Measurements from ENCODE around the gene PCDHA4. TPM values are rescaled to one million over a fixed set of nuclear protein-coding genes. Genes with fewer than 3 reads are reported as not detected.
"Not testable (repeated sequence)": the region's sequence is repeated elsewhere in the genome, so short reads cannot be mapped to it uniquely, and the experiment has no call there.

Gene PCDHA4
- total and polyA plus RNA-seq, 9 of the 15 experiments (the other 6 are each of a cell fraction or from before 2014, with no cell fraction given): not detected

DNA sequence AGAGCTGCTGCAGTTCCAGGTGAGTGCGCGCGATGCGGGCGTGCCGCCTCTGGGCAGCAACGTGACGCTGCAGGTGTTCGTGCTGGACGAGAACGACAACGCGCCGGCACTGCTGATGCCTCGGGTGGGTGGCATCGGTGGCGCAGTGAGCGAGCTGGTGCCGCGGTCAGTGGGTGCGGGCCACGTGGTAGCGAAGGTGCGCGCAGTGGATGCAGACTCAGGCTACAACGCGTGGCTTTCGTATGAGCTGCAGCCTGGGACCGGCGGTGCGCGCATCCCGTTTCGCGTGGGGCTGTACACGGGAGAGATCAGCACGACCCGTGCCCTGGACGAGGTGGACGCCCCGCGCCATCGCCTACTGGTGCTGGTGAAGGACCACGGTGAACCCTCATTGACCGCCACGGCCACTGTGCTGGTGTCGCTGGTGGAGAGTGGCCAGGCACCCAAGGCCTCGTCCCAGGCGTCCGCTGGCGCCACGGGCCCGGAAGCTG lies 4.0 kb upstream of the PCDHA4 start (continued):
- TF ChIP-seq MYBL2 (IDR thresholded peaks at IDR 0.05; ENCODE audit: low read depth) (no peak), MYBL2 (CRISPR knock-in tag; IDR thresholded peaks at IDR 0.05; ENCODE audit: borderline replicate concordance) (no peak), GATAD2A (IDR thresholded peaks at IDR 0.05) (no peak), ZBTB17 (CRISPR knock-in tag; IDR thresholded peaks at IDR 0.05) (no peak), ZNF318 (IDR thresholded peaks at IDR 0.05; ENCODE audit: borderline replicate concordance in 1 of 2, low read depth in 1 of 2) (no peak), CBX1 (IDR thresholded peaks at IDR 0.05; ENCODE audit: low read depth) (no peak), WHSC1 (IDR thresholded peaks at IDR 0.05; ENCODE audit: low read length) (no peak)
- TF ChIP-seq, protein P1, sequence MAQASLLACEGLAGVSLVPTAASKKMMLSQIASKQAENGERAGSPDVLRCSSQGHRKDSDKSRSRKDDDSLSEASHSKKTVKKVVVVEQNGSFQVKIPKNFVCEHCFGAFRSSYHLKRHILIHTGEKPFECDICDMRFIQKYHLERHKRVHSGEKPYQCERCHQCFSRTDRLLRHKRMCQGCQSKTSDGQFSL (CRISPR knock-in tag; IDR thresholded peaks at IDR 0.05): no peak
- TF ChIP-seq, protein P1 (tag; IDR thresholded peaks at IDR 0.05): no peak
- TF ChIP-seq, protein P2, sequence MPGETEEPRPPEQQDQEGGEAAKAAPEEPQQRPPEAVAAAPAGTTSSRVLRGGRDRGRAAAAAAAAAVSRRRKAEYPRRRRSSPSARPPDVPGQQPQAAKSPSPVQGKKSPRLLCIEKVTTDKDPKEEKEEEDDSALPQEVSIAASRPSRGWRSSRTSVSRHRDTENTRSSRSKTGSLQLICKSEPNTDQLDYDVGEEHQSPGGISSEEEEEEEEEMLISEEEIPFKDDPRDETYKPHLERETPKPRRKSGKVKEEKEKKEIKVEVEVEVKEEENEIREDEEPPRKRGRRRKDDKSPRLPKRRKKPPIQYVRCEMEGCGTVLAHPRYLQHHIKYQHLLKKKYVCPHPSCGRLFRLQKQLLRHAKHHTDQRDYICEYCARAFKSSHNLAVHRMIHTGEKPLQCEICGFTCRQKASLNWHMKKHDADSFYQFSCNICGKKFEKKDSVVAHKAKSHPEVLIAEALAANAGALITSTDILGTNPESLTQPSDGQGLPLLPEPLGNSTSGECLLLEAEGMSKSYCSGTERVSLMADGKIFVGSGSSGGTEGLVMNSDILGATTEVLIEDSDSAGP (CRISPR knock-in tag; IDR thresholded peaks at IDR 0.05): no peak

DNA sequence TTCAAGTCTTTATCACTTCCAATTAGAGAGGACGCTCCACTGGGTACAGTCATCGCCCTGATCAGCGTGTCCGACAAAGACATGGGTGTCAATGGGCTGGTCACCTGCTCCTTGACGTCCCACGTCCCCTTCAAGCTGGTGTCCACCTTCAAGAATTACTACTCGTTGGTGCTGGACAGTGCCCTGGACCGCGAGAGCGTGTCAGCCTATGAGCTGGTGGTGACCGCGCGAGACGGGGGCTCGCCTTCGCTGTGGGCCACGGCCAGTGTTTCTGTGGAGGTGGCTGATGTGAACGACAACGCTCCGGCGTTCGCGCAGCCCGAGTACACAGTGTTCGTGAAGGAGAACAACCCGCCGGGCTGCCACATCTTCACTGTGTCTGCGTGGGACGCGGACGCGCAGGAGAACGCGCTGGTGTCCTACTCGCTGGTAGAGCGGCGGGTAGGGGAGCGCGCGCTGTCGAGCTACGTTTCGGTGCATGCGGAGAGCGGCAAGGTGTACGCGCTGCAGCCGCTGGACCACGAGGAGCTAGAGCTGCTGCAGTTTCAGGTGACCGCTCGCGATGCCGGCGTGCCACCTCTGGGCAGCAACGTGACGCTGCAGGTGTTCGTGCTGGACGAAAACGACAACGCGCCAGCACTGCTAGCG lies 1.5 kb downstream of the PCDHA4 start:
- WGBS (ENCODE audit: insufficient coverage, low coverage, missing lambda C conversion rate): 47% methylated on average over 50 of the region's 62 CpGs
- H2AFZ ChIP-seq (ENCODE audit: low read depth, low read length); in situ Hi-C loops (cut with MboI): not testable (repeated sequence)

More for the DNA sequence above, 1.5 kb downstream of the PCDHA4 start:
- H3K36me3 ChIP-seq (ENCODE audit: control insufficient read depth, insufficient read depth, low read length); FAIRE-seq; H3K79me2 ChIP-seq (ENCODE audit: control insufficient read depth, insufficient read depth, low read length); CTCF ChIA-PET (ENCODE audit: low intra/inter-chr PET ratio); H3K4me1 ChIP-seq (replicated peaks in 1 of 2; ENCODE audit: control insufficient read depth in 2 of 2, insufficient read depth in 2 of 2, low read length in 2 of 2); H3K27me3 ChIP-seq (ENCODE audit: control insufficient read depth in 2 of 2, insufficient read depth in 2 of 2, low read length in 2 of 2); H3K9me3 ChIP-seq (replicated peaks; ENCODE audit: control insufficient read depth, insufficient read depth, low read depth, low read length); BruUV-seq (replicated peaks); ATAC-seq; H3K9ac ChIP-seq (ENCODE audit: insufficient read depth in 1 of 2, low read depth in 2 of 2, low read length in 2 of 2); H4K20me1 ChIP-seq (replicated peaks; ENCODE audit: control insufficient read depth, insufficient read depth, low read length); H3K27ac ChIP-seq (ENCODE audit: extremely low read depth, low read depth, low read length); H3K4me2 ChIP-seq (ENCODE audit: insufficient read depth, low read length); POLR2A ChIA-PET; H3K9me1 ChIP-seq (ENCODE audit: control insufficient read depth, insufficient read depth, low read length); intact Hi-C loops (cut with micrococcal nuclease); DNase-seq (ENCODE audit: extremely low read depth in 1 of 4, low spot score in 3 of 4); H3K4me3 ChIP-seq: not testable (repeated sequence)

Data from K562 (cell line).